ENCODE data around the gene RNF181. TPM values are rescaled to one million over a fixed set of nuclear protein-coding genes. Genes with fewer than 3 reads are reported as not detected.
A peak's percentile ranks its signal among the peaks of the same experiment; 100 is the strongest.

Gene RNF181
- total RNA-seq, 3 donors from 2014 or later, result 131 to 243 (median 161) TPM

GRCh38 chr2:85599468-85600234 lies 4.1 kb downstream of the RNF181 start:
- no peaks in the 10 kb centered on the region for H3K27me3 ChIP-seq
- TF ChIP-seq POLR2AphosphoS5 (IDR thresholded peaks at IDR 0.05) (no peak), POLR2A (IDR thresholded peaks at IDR 0.05) (no peak)
- TF ChIP-seq, protein P1, sequence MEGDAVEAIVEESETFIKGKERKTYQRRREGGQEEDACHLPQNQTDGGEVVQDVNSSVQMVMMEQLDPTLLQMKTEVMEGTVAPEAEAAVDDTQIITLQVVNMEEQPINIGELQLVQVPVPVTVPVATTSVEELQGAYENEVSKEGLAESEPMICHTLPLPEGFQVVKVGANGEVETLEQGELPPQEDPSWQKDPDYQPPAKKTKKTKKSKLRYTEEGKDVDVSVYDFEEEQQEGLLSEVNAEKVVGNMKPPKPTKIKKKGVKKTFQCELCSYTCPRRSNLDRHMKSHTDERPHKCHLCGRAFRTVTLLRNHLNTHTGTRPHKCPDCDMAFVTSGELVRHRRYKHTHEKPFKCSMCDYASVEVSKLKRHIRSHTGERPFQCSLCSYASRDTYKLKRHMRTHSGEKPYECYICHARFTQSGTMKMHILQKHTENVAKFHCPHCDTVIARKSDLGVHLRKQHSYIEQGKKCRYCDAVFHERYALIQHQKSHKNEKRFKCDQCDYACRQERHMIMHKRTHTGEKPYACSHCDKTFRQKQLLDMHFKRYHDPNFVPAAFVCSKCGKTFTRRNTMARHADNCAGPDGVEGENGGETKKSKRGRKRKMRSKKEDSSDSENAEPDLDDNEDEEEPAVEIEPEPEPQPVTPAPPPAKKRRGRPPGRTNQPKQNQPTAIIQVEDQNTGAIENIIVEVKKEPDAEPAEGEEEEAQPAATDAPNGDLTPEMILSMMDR (IDR thresholded peaks at IDR 0.05), result no peak
- no peaks in the 10 kb centered on the region for H3K36me3 ChIP-seq
- DNase-seq (ENCODE audit: low spot score in 2 of 2), result no peak
- H3K4me1 ChIP-seq, result peaks cover 11 to 31% of the 10 kb centered on the region in 2 donors
- H3K27ac ChIP-seq, result peak overlapping the region in 1 of 2 donors; percentile 90
- no peak overlapping the region for H3K4me3 ChIP-seq
- H3K9me3 ChIP-seq, result no peaks in the 10 kb centered on the region
- intact Hi-C loops (cut with DNase I; ENCODE audit: low total_unique reads), result no loop called here

GRCh38 chr2:85600235-85600575 lies 4.7 kb downstream of the RNF181 start:
- no peak overlapping the region for H3K4me3 ChIP-seq
- DNase-seq (ENCODE audit: low spot score in 2 of 2), result no peak
- no peaks in the 10 kb centered on the region for H3K27me3 ChIP-seq
- TF ChIP-seq, protein P1 (IDR thresholded peaks at IDR 0.05), result no peak
- no peak for TF ChIP-seq POLR2AphosphoS5 (IDR thresholded peaks at IDR 0.05)
- TF ChIP-seq POLR2A (IDR thresholded peaks at IDR 0.05), result no peak
- H3K9me3 ChIP-seq, result no peaks in the 10 kb centered on the region
- intact Hi-C loops (cut with DNase I; ENCODE audit: low total_unique reads), result no loop called here
- H3K27ac ChIP-seq, result peak overlapping the region in 1 of 2 donors; percentile 90
- H3K36me3 ChIP-seq, result no peaks in the 10 kb centered on the region
- H3K4me1 ChIP-seq, result peaks cover 16 to 34% of the 10 kb centered on the region in 2 donors

DNA sequence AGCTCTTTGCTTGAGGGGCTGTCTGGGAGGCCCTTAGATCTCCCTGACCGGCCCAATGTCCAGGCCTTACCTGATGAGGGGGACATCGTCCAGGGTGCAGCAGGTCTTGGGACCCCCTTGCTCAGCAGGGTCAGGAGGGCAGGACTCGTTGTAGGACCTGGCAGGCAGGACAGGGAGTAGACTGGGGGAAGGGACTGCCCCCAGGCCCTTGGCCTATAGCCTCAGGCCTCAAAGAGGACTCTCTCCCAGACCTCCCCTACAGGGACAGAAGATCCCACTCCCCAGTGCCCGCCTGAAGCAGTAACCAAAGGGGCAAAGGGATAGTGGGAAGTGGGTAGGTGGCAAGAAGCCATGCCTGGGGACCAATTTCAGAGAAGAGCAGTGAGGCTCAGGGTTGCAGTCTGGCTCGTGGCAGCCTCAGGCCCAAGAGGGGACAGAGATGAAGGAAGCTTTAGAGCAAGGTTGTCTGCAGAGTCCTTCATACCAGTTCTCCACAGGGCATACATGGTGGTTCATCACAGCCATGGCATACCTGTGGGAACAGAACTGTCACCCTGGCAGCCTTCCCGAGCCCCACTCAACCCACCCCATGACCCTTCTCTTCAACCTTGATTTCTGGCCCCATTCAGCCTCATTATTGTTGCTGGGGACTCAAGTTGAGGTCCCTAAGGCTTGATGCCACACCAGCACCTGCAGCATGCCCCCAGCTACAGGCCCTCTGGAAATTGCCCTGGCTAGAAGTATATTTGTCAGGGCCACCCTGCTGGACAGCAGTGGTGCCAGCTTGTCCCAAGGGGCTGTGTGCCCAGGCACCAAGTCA lies 5.6 kb downstream of the RNF181 start:
- Histone ChIP-seq H3K9me3 (no peaks in the 10 kb centered on the region), H3K27ac (peak overlapping the region; percentile 89 to 90), H3K4me3 (peak overlapping the region; percentile 71 to 86 (median 75)), H3K4me1 (peaks cover 16 to 42% of the 10 kb centered on the region in 2 donors), H3K27me3 (no peaks in the 10 kb centered on the region), H3K36me3 (no peaks in the 10 kb centered on the region)
- no peak for TF ChIP-seq POLR2AphosphoS5 (IDR thresholded peaks at IDR 0.05)
- TF ChIP-seq, protein P1 (IDR thresholded peaks at IDR 0.05), result no peak
- no peak for TF ChIP-seq POLR2A (IDR thresholded peaks at IDR 0.05)
- DNase-seq (ENCODE audit: low spot score in 2 of 2), result no peak
- intact Hi-C loops (cut with DNase I; ENCODE audit: low total_unique reads), result no loop called here

DNA sequence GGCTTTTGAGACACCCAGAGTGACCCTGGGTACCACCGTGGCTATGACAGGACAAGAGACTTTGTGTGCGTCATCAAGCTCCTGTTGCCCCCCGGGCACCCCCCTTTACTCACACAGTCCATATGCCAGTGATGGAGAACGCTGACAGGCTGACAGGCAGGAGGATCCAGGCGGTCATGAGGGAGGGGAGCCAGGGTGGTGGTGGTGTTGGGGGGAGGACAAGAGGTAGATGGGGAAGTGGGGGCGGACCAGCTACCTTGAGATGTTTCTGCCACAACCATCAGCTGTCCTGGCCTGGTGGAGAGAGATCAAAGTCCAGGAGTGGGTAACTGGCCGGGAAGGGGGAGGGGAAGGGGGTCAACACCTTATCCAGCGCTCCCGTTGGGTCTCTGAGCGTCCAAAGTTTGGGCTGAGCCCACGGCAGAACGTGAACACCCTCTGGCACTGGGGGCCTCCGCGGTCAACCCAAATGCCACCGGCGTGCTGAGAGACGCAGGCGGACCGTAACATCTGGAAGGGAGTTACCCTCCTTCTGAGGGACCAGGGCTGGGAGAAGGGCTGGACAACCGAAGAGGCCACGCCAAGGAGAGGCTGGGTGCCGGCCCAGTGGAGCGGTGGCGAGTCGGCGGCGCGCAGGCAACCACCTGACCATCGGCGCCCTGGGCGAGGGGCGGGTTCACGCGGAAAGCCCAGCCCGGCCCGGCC lies 6.4 kb downstream of the RNF181 start:
- Histone ChIP-seq H3K27me3 (no peaks in the 10 kb centered on the region), H3K4me3 (peak overlapping the region; percentile 71 to 86 (median 75)), H3K27ac (peak overlapping the region; percentile 89 to 90), H3K36me3 (no peaks in the 10 kb centered on the region), H3K4me1 (peaks cover 9 to 39% of the 10 kb centered on the region in 2 donors), H3K9me3 (no peaks in the 10 kb centered on the region)
- DNase-seq (ENCODE audit: low spot score in 2 of 2), result peak; percentile 50 to 78
- TF ChIP-seq POLR2A (IDR thresholded peaks at IDR 0.05), result no peak
- TF ChIP-seq, protein P1 (IDR thresholded peaks at IDR 0.05), result no peak
- TF ChIP-seq POLR2AphosphoS5 (IDR thresholded peaks at IDR 0.05), result no peak
- intact Hi-C loops (cut with DNase I; ENCODE audit: low total_unique reads), result no loop called here
